Testis (tissue), 2 donors: ENCODE measurements around the gene KRTAP20-3.

ENCODE experiments used
- CTCF ChIP-seq, 3 experiments: fragments of 450-650 bp in 2 of 3; fragments of 200-600 bp in 1 of 3; sonication (generic) in 1 of 3; IDR thresholded peaks; one replicate each; pipeline ENCODE4 v1.5.1; 2016 to 2019; ENCODE audit warnings: antibody characterized with exemption in 3 of 3, mild to moderate bottlenecking in 2 of 3, moderate library complexity in 1 of 3
- POLR2A ChIP-seq: fragments of 450-650 bp; IDR thresholded peaks from one replicate; pipeline ENCODE4 v1.6.1; 2017; ENCODE audit warnings: antibody characterized with exemption, mild to moderate bottlenecking, moderate library complexity

- no peak for TF ChIP-seq CTCF (IDR thresholded peaks at IDR 0.05)
- no peak for TF ChIP-seq POLR2A
Measured at GRCh38 chr21:30629200-30629599, 13.5 kb upstream of the KRTAP20-3 start.
